Testis (tissue), 2 donors: ENCODE results near the gene FPR1.

ENCODE experiments used
- CTCF ChIP-seq, 3 experiments: fragments of 450-650 bp in 2 of 3; fragments of 200-600 bp in 1 of 3; sonication (generic) in 1 of 3; IDR thresholded peaks; one replicate each; pipeline ENCODE4 v1.5.1; 2016 to 2019; ENCODE audit warnings: antibody characterized with exemption in 3 of 3, mild to moderate bottlenecking in 2 of 3, moderate library complexity in 1 of 3
- POLR2A ChIP-seq: fragments of 450-650 bp; IDR thresholded peaks from one replicate; pipeline ENCODE4 v1.6.1; 2017; ENCODE audit warnings: antibody characterized with exemption, mild to moderate bottlenecking, moderate library complexity

GRCh38 chr19:51746731-51747130 lies 4.9 kb downstream of the FPR1 start:
- TF ChIP-seq CTCF (IDR thresholded peaks at IDR 0.05) (no peak), POLR2A (no peak)
